ENCODE measurements around the gene NUAK1. TPM values are rescaled to one million over a fixed set of nuclear protein-coding genes. Genes with fewer than 3 reads are reported as not detected.
A peak's percentile ranks its signal among the peaks of the same experiment; 100 is the strongest.

NUAK1 gene
- total and polyA plus RNA-seq, 9 donors: 5.8 to 14.0 (median 9.1) TPM

GRCh38 chr12:106132175-106133135 is 6.3 kb downstream of the NUAK1 start:
- Histone ChIP-seq H3K36me3 (ENCODE audit: control insufficient read depth, insufficient read depth, low read length) (no peaks in the 10 kb centered on the region), H3K27ac (ENCODE audit: low read length) (no peak overlapping the region), H3K4me1 (ENCODE audit: control insufficient read depth, insufficient read depth, low read length) (peaks cover 52% of the 10 kb centered on the region), H3K4me3 (ENCODE audit: low read length) (no peak overlapping the region), H3K9me3 (replicated peaks; ENCODE audit: control insufficient read depth, low read depth, low read length) (no peaks in the 10 kb centered on the region), H3K27me3 (ENCODE audit: control insufficient read depth, insufficient read depth, low read length) (peaks cover 11% of the 10 kb centered on the region)
- DNase-seq: no peak
- WGBS (ENCODE audit: insufficient coverage): 67% methylated on average over 4 of the region's 7 CpGs

- Histone ChIP-seq H3K36me3 (ENCODE audit: control insufficient read depth, insufficient read depth, low read length) (no peaks in the 10 kb centered on the region), H3K27me3 (ENCODE audit: control insufficient read depth, insufficient read depth, low read length) (peaks cover 8% of the 10 kb centered on the region), H3K27ac (ENCODE audit: low read length) (peak overlapping the region; percentile 37), H3K4me1 (ENCODE audit: control insufficient read depth, insufficient read depth, low read length) (peaks cover 58% of the 10 kb centered on the region), H3K9me3 (replicated peaks; ENCODE audit: control insufficient read depth, low read depth, low read length) (no peaks in the 10 kb centered on the region), H3K4me3 (ENCODE audit: low read length) (no peak overlapping the region)
- peak; percentile 91 for DNase-seq
- 25% methylated on average over 5 of the region's 5 CpGs for WGBS (ENCODE audit: insufficient coverage)
Measured at GRCh38 chr12:106131676-106132075, 7.1 kb downstream of the NUAK1 start.

- WGBS (ENCODE audit: insufficient coverage): 92% methylated on average over 6 of the region's 8 CpGs
- Histone ChIP-seq H3K36me3 (ENCODE audit: control insufficient read depth, insufficient read depth, low read length) (no peaks in the 10 kb centered on the region), H3K27ac (ENCODE audit: low read length) (no peak overlapping the region), H3K4me3 (ENCODE audit: low read length) (no peak overlapping the region), H3K27me3 (ENCODE audit: control insufficient read depth, insufficient read depth, low read length) (peaks cover 8% of the 10 kb centered on the region), H3K9me3 (replicated peaks; ENCODE audit: control insufficient read depth, low read depth, low read length) (no peaks in the 10 kb centered on the region), H3K4me1 (ENCODE audit: control insufficient read depth, insufficient read depth, low read length) (peaks cover 54% of the 10 kb centered on the region)
- DNase-seq: no peak
Measured at GRCh38 chr12:106130474-106131113, 8.2 kb downstream of the NUAK1 start.

- Histone ChIP-seq H3K36me3 (ENCODE audit: control insufficient read depth, insufficient read depth, low read length) (no peaks in the 10 kb centered on the region), H3K4me3 (ENCODE audit: low read length) (no peak overlapping the region), H3K27me3 (ENCODE audit: control insufficient read depth, insufficient read depth, low read length) (peaks cover 8% of the 10 kb centered on the region), H3K4me1 (ENCODE audit: control insufficient read depth, insufficient read depth, low read length) (peaks cover 50% of the 10 kb centered on the region), H3K9me3 (replicated peaks; ENCODE audit: control insufficient read depth, low read depth, low read length) (no peaks in the 10 kb centered on the region), H3K27ac (ENCODE audit: low read length) (no peak overlapping the region)
- no peak for DNase-seq
- 63% methylated on average over 7 of the region's 11 CpGs for WGBS (ENCODE audit: insufficient coverage)
Measured at GRCh38 chr12:106128585-106129328, 10.0 kb downstream of the NUAK1 start.

GRCh38 chr12:106127338-106128126 is 11.2 kb downstream of the NUAK1 start:
- DNase-seq: peak; percentile 68
- H3K27me3 ChIP-seq (ENCODE audit: control insufficient read depth, insufficient read depth, low read length): peaks cover 8% of the 10 kb centered on the region
- H3K9me3 ChIP-seq (replicated peaks; ENCODE audit: control insufficient read depth, low read depth, low read length): no peaks in the 10 kb centered on the region
- no peak overlapping the region for H3K27ac ChIP-seq (ENCODE audit: low read length)
- WGBS (ENCODE audit: insufficient coverage): 65% methylated on average over 6 of the region's 10 CpGs
- H3K36me3 ChIP-seq (ENCODE audit: control insufficient read depth, insufficient read depth, low read length): no peaks in the 10 kb centered on the region
- H3K4me1 ChIP-seq (ENCODE audit: control insufficient read depth, insufficient read depth, low read length): peaks cover 59% of the 10 kb centered on the region
- H3K4me3 ChIP-seq (ENCODE audit: low read length): no peak overlapping the region

- Histone ChIP-seq H3K36me3 (ENCODE audit: control insufficient read depth, insufficient read depth, low read length) (no peaks in the 10 kb centered on the region), H3K9me3 (replicated peaks; ENCODE audit: control insufficient read depth, low read depth, low read length) (no peaks in the 10 kb centered on the region), H3K27me3 (ENCODE audit: control insufficient read depth, insufficient read depth, low read length) (peaks cover 8% of the 10 kb centered on the region), H3K27ac (ENCODE audit: low read length) (no peak overlapping the region), H3K4me3 (ENCODE audit: low read length) (no peak overlapping the region), H3K4me1 (ENCODE audit: control insufficient read depth, insufficient read depth, low read length) (peaks cover 55% of the 10 kb centered on the region)
- no CpG with 5 or more reads among the region's 2 CpGs for WGBS (ENCODE audit: insufficient coverage)
- no peak for DNase-seq
Measured at GRCh38 chr12:106126441-106127337, 12.1 kb downstream of the NUAK1 start.

- H3K27me3 ChIP-seq (ENCODE audit: control insufficient read depth, insufficient read depth, low read length): peaks cover 8% of the 10 kb centered on the region
- H3K36me3 ChIP-seq (ENCODE audit: control insufficient read depth, insufficient read depth, low read length): no peaks in the 10 kb centered on the region
- H3K4me1 ChIP-seq (ENCODE audit: control insufficient read depth, insufficient read depth, low read length): peaks cover 57% of the 10 kb centered on the region
- H3K9me3 ChIP-seq (replicated peaks; ENCODE audit: control insufficient read depth, low read depth, low read length): no peaks in the 10 kb centered on the region
- no peak overlapping the region for H3K27ac ChIP-seq (ENCODE audit: low read length)
- WGBS (ENCODE audit: insufficient coverage): 79% methylated on average over 5 of the region's 9 CpGs
- DNase-seq: no peak
- no peak overlapping the region for H3K4me3 ChIP-seq (ENCODE audit: low read length)
Measured at GRCh38 chr12:106125351-106126095, 13.2 kb downstream of the NUAK1 start.

- Histone ChIP-seq H3K9me3 (replicated peaks; ENCODE audit: control insufficient read depth, low read depth, low read length) (no peaks in the 10 kb centered on the region), H3K27me3 (ENCODE audit: control insufficient read depth, insufficient read depth, low read length) (peaks cover 2% of the 10 kb centered on the region), H3K27ac (ENCODE audit: low read length) (peak overlapping the region; percentile 84), H3K36me3 (ENCODE audit: control insufficient read depth, insufficient read depth, low read length) (no peaks in the 10 kb centered on the region), H3K4me3 (ENCODE audit: low read length) (no peak overlapping the region), H3K4me1 (ENCODE audit: control insufficient read depth, insufficient read depth, low read length) (peaks cover 56% of the 10 kb centered on the region)
- 0% methylated on average over 5 of the region's 10 CpGs for WGBS (ENCODE audit: insufficient coverage)
- peak; percentile 90 for DNase-seq
Measured at GRCh38 chr12:106123551-106124081, 15.1 kb downstream of the NUAK1 start.

All from muscle of leg (tissue), 11 donors.